Panc1 (cell line): ENCODE results near the gene KCNK10. TPM values are rescaled to one million over a fixed set of nuclear protein-coding genes. Genes with fewer than 3 reads are reported as not detected.

Experiments used
- ATAC-seq: fragments of 200-7000 bp; cut with Tn5 transposase; 2 replicates; pipeline ENCODE4 v1.9.1; 2020; ENCODE audit warnings: mild to moderate bottlenecking, moderate library complexity
- BruUV-seq: library from RNA; stranded (reverse); fragments of 400-500 nt; replicated peaks from 2 replicates; lab custom pipeline; 2021; lab: Mats Ljungman, UMichigan
- CTCF ChIA-PET: fragments of 300-600 bp; sonication (Branson Sonifier 250); formaldehyde crosslinking; loops from one replicate; lab custom pipeline; 2022; ENCODE audit warnings: antibody characterized with exemption; lab: Charles Lee
- POLR2A ChIA-PET: fragments of 300-600 bp; sonication (Branson Sonifier 250); formaldehyde crosslinking; loops from one replicate; lab custom pipeline; 2022; ENCODE audit warnings: antibody characterized with exemption; lab: Charles Lee
- DNase-seq: peaks from one replicate; pipeline ENCODE4 v3.0.0-alpha.2; 2010; ENCODE audit warnings: low read depth, low spot score
- H3K27ac ChIP-seq: 2 replicates; pipeline ENCODE4 v1.5.1; 2011; ENCODE audit warnings: mild to moderate bottlenecking, low read length, inconsistent platforms
- H3K27me3 ChIP-seq: fragments of 200-500 bp; sonication (Bioruptor generic); 2 replicates; pipeline ENCODE4 v1.6.0; 2014; ENCODE audit warnings: low read length, inconsistent platforms; ENCODE audit not compliant: control insufficient read depth, insufficient read depth
- H3K36me3 ChIP-seq: fragments of 200-500 bp; sonication (Bioruptor generic); 2 replicates; pipeline ENCODE4 v1.5.1; 2014; ENCODE audit warnings: inconsistent platforms, mild to moderate bottlenecking, low read length, moderate library complexity; ENCODE audit not compliant: control insufficient read depth, insufficient read depth
- H3K4me1 ChIP-seq: 2 replicates; pipeline ENCODE4 v1.5.1; 2011; ENCODE audit warnings: inconsistent platforms, mild to moderate bottlenecking, low read length, moderate library complexity; ENCODE audit not compliant: control insufficient read depth, insufficient read depth
- H3K4me3 ChIP-seq, 2 experiments: 2 replicates each; pipeline ENCODE4 v1.5.1; 2011 to 2012; ENCODE audit warnings: low read depth in 2 of 2, low read length in 2 of 2, mild to moderate bottlenecking in 2 of 2, inconsistent platforms in 1 of 2, moderate library complexity in 1 of 2
- H3K9me3 ChIP-seq: fragments of 200-500 bp; sonication (Bioruptor generic); 2 replicates; pipeline ENCODE4 v1.5.1; 2014; ENCODE audit warnings: low read depth, mild to moderate bottlenecking, inconsistent platforms, low read length, moderate library complexity; ENCODE audit not compliant: control insufficient read depth, insufficient read depth
- CTCF ChIP-seq: fragments of 450-650 bp; IDR thresholded peaks from 2 replicates; pipeline ENCODE4 v1.5.1; 2017; ENCODE audit warnings: mild to moderate bottlenecking
- POLR2AphosphoS5 ChIP-seq: IDR thresholded peaks from 2 replicates; pipeline ENCODE4 v1.6.1; 2012; ENCODE audit warnings: mild to moderate bottlenecking, low read depth, low read length, moderate library complexity
- REST ChIP-seq, 2 experiments: IDR thresholded peaks; 2 replicates each; pipeline ENCODE4 v1.6.1; 2011 to 2012; ENCODE audit warnings: low read depth in 2 of 2, control low read depth in 1 of 2, low read length in 1 of 2, mild to moderate bottlenecking in 1 of 2, moderate library complexity in 1 of 2; ENCODE audit not compliant: insufficient read depth in 1 of 2
- SIN3A ChIP-seq: IDR thresholded peaks from 2 replicates; pipeline ENCODE4 v1.6.1; 2012; ENCODE audit warnings: low read depth, mild to moderate bottlenecking, low read length, moderate library complexity, borderline replicate concordance; ENCODE audit not compliant: insufficient read depth
- TCF7L2 ChIP-seq: IDR thresholded peaks from 2 replicates; pipeline ENCODE4 v1.6.1; 2011; ENCODE audit warnings: mild to moderate bottlenecking, low read depth, low read length, inconsistent platforms
- in situ Hi-C: cut with HindIII; loops from 2 replicates; pipeline ENCODE4 v1.10.0; 2016; ENCODE audit warnings: low sequenced_read_pairs, low pct_unique_long_range_greater_than_20kb
- intact Hi-C: fragments of 100-400 bp; cut with micrococcal nuclease; formaldehyde crosslinking; loops from one replicate; pipeline ENCODE4 v1.10.0; 2022; ENCODE audit not compliant: unreplicated experiment
- total RNA-seq: library from RNA; stranded (reverse); gene quantifications from one replicate; pipeline ENCODE4 v1.2.1, GENCODE V29; 2021; ENCODE audit not compliant: unreplicated experiment

The KCNK10 gene
- total RNA-seq, 1 experiment from 2014 or later: 0.28 TPM

- H3K36me3 ChIP-seq: no peaks in the 10 kb centered on the region
- ATAC-seq (no peak), DNase-seq (no peak)
- ChIA-PET POLR2A (no interaction called here), CTCF (no interaction called here)
- BruUV-seq: no TSS peak
- in situ Hi-C loops: no loop called here
- TF ChIP-seq SIN3A: no peak
- no peak for TF ChIP-seq POLR2AphosphoS5
- intact Hi-C loops: no loop called here
- no peaks in the 10 kb centered on the region for H3K4me1 ChIP-seq
- H3K27me3 ChIP-seq: no peaks in the 10 kb centered on the region
- H3K9me3 ChIP-seq: no peaks in the 10 kb centered on the region
- no peak overlapping the region for H3K4me3 ChIP-seq
- H3K27ac ChIP-seq: no peak overlapping the region
These were observed 29.6 kb upstream of the KCNK10 start for GRCh38 chr14:88352698-88353097.

- TF ChIP-seq POLR2AphosphoS5 (no peak), SIN3A (no peak), CTCF (no peak)
- ATAC-seq (no peak), DNase-seq (no peak)
- H3K27me3 ChIP-seq: no peaks in the 10 kb centered on the region
- no peak overlapping the region for H3K4me3 ChIP-seq
- CTCF ChIA-PET: no interaction called here
- no peak overlapping the region for H3K27ac ChIP-seq
- H3K4me1 ChIP-seq: no peaks in the 10 kb centered on the region
- POLR2A ChIA-PET: no interaction called here
- intact Hi-C loops (no loop called here), in situ Hi-C loops (no loop called here)
- no peaks in the 10 kb centered on the region for H3K9me3 ChIP-seq
- no peaks in the 10 kb centered on the region for H3K36me3 ChIP-seq
- BruUV-seq: no TSS peak
These were observed 29.1 kb upstream of the KCNK10 start for GRCh38 chr14:88351966-88352691.

- no peak overlapping the region for H3K27ac ChIP-seq
- H3K27me3 ChIP-seq: no peaks in the 10 kb centered on the region
- no TSS peak for BruUV-seq
- ATAC-seq (no peak), DNase-seq (no peak)
- TF ChIP-seq SIN3A (no peak), CTCF (no peak), REST (IDR thresholded peaks at IDR 0.05; ENCODE audit: insufficient read depth in 1 of 2, low read depth in 2 of 2, low read length in 1 of 2) (no peak), POLR2AphosphoS5 (no peak), TCF7L2 (no peak)
- intact Hi-C loops: no loop called here
- no peaks in the 10 kb centered on the region; the same call in 1 of the 2 replicates for H3K4me1 ChIP-seq
- ChIA-PET CTCF (no interaction called here), POLR2A (no interaction called here)
- in situ Hi-C loops: no loop called here
- no peaks in the 10 kb centered on the region for H3K36me3 ChIP-seq
- H3K9me3 ChIP-seq: no peaks in the 10 kb centered on the region
- no peak overlapping the region for H3K4me3 ChIP-seq
These were observed 25.5 kb upstream of the KCNK10 start for GRCh38 chr14:88348546-88348945.
